GM18951 (cell line): Measurements from ENCODE around the gene IFNAR2.
"Not testable (repeated sequence)": the region's sequence is repeated elsewhere in the genome, so short reads cannot be mapped to it uniquely, and the experiment has no call there.

Source experiments
- POLR2A ChIP-seq: IDR thresholded peaks from 4 replicates; pipeline ENCODE4 v1.6.1; 2011; ENCODE audit warnings: mild to moderate bottlenecking; ENCODE audit not compliant: insufficient read length, insufficient read depth; ENCODE audit errors: extremely low read depth
- in situ Hi-C: fragments of 300-500 bp; cut with MboI; formaldehyde crosslinking; loops from one replicate; pipeline ENCODE4 v1.12.0; 2022; ENCODE audit warnings: low sequenced_read_pairs, mixed read lengths, inconsistent platforms; ENCODE audit not compliant: unreplicated experiment

The IFNAR2 gene

DNA sequence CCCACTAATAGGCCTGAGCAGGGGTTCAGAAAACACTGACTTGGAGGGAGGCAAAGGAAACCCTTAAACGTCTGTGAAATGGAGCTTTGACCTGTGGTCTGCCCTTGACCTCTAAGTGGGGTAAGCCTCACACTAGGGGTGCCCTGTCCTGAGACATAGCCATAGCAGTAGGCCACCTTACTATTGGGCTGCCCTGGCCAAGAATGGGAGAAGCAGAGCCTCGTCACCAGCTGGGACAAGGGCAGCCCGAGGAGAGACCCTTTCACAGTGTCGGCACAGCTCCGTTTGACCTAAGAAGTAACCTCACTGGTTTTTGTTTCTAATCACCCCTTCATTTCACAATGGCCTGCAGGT, 26.4 kb upstream of the IFNAR2 start:
- in situ Hi-C loops: loop anchor here (5.0 kb wide), 1 partner anchor 239 kb away; no protein-coding TSS in a partner anchor
- no peak for TF ChIP-seq POLR2A

DNA sequence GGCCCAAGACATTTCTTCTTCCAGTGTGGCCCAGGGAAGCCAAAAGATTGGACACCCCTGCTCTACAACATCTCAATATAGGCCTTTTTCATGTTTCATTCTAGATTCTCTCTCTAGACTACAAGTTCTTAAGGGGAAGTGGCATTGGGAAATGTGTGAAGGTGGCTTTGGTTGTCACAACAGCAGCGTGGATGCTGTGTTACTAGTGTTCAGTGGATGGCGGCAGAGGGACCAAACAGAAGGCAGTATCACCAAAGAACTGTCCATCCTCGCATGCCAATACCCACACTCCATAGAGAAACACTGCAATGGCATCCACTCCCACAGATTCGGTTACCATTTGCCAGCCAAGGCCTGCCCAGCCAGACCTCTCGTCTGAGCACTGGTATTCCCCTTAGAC, 24.3 kb upstream of the IFNAR2 start:
- in situ Hi-C loops: no loop called here
- TF ChIP-seq POLR2A: no peak

DNA sequence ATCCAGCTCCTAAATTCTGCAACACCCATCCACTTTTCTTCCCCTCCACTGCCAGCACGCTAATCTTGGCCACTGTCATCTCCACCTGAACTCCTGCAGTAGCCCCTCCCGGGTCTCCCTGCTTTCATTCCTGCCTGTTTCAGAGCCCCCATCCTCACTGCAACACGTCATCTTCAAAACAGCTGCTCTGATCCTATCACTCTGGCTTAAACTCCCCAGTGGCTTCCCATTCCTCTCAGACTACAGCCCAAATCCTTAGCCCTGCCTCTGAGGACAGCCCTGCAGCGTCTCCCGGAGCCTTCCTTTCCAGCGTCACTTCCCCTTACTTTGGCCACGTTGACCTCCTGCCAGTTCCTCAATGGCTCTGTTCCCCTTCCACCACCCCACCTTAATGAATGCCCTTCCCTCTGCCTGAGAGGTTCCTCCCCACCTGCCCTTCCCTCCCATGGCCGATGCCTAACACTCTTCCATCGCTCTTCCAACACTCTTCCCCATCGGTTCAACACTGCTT, 22.9 kb upstream of the IFNAR2 start:
- in situ Hi-C loops: no loop called here
- no peak for TF ChIP-seq POLR2A

DNA sequence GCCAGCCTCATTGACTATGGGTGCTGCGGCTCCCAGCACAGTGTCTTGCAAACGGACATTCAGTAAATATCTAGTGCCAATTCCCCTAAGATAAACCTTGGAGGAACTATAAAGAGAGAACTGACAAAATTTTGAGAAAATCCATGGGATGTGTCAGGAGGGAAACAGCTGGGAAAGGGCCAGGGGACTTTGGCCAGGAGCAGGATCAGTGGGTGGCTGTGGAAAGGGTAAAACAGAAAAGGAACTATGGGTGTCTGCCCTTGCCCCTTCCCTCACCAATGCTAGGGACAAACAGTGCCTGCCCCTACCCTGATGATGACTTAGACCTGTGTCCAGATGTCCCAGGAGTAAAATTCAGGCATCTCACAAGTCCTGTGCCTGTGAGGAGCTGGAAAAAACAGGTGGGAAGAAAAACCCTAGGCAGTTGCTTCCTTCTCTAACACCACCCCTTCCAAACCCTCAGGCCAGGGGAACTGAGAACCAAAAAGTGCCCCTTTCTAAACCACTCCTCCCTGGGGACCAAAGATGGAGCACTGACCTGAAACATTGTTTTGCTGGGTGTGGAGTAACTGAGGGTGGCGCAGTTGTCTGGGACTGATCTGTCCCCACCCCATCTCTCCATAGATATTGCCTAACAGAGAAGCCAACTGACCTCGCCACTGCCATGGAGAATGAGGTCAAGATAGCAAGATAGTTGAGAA, 22.1 kb upstream of the IFNAR2 start:
- TF ChIP-seq POLR2A: no peak
- in situ Hi-C loops: no loop called here

GRCh38 chr21:33208534-33208933, 21.2 kb upstream of the IFNAR2 start:
- in situ Hi-C loops: no loop called here
- TF ChIP-seq POLR2A: no peak

DNA sequence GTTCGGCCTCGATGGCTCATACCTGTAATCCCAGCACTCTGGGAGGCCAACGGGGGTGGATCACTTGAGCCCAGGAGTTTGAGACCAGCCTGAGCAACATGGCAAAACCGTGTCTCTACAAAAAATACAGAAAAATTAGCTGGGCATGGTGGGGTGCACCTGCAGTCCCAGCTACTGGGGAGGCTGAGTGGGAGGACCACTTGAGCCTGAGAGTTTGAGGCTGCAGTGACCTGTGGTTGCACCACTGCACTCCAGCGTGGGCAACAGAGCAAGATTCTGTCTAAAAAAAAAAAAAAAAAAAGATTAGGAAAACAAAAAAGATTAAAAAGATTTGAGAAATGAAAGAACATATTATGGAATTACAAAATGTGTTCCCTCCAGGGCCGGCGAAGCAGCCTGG, 18.4 kb upstream of the IFNAR2 start:
- no peak for TF ChIP-seq POLR2A
- in situ Hi-C loops: no loop called here

- in situ Hi-C loops: no loop called here
- no peak for TF ChIP-seq POLR2A
These were observed 18.0 kb upstream of the IFNAR2 start for GRCh38 chr21:33211732-33212131.

- no peak for TF ChIP-seq POLR2A
- in situ Hi-C loops: no loop called here
These were observed 17.4 kb upstream of the IFNAR2 start for GRCh38 chr21:33212159-33212851.

DNA sequence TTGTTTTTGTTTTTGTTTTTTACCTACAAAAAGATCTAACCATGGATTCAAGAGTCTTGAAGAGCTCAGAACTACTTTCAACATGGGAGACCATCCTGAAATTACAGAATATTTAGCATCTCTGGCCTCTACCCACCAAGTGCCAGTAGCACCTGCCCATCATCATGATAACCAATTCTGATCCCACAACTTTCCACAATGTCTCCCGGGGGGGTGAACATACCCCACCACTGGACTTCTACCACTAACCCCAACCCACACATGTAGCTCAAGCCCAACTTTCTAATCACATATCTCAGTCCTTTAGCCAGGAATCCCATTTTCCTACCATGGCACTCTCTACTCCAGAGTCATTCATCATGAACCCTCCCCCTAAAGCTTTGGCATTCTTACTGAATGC, 15.7 kb upstream of the IFNAR2 start:
- in situ Hi-C loops: no loop called here
- TF ChIP-seq POLR2A: no peak

GRCh38 chr21:33217138-33217520, 12.6 kb upstream of the IFNAR2 start:
- in situ Hi-C loops: no loop called here
- no peak for TF ChIP-seq POLR2A

DNA sequence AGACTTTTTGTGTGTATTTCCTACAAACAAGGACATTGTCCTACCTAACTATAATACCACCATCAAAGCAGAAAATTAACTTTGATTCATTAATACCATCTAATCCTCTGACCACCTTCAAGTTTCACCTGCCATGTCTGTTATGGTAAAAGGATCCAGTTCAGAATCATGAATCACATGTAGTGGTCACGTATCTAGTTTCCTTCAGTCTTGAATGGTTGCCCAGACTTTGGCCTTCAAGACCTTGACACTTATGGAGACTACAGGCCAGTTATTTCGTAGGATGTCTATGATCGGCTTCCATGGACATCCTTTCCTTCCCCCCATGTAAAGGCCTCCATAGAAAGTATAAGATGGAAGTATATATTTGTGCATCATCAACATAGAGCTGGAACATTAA, 10.4 kb upstream of the IFNAR2 start:
- TF ChIP-seq POLR2A: no peak
- in situ Hi-C loops: no loop called here

- in situ Hi-C loops: no loop called here
- TF ChIP-seq POLR2A: no peak
These were observed 9.8 kb upstream of the IFNAR2 start for GRCh38 chr21:33219954-33220353.

- in situ Hi-C loops: not testable (repeated sequence)
These were observed 4.4 kb upstream of the IFNAR2 start for GRCh38 chr21:33225376-33225775.

DNA sequence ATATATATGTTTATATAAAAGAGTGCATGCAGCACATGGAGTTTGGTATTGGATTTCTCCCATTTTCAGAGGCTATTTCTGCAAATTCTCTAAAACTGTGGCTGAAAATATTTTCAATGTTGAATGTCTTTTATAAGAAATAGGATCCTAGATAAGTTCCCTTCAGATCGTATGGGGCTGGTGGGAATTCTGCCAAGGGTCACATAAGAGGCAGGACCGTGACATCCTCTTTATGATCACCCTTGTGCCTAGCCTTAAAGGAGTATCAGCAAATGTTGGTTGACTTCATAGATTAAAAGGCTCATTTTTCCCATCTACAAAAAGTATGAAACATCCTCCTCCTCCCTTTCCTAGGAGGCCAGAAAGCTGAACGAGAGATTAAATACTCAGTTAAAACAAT, 1.3 kb upstream of the IFNAR2 start:
- no peak for TF ChIP-seq POLR2A
- in situ Hi-C loops: no loop called here
